ENCODE measurements around the gene HOXA4.

The HOXA4 gene

GRCh38 chr7:27113991-27114769, 16.4 kb downstream of the HOXA4 start:
- FAIRE-seq (no peak), DNase-seq (ENCODE audit: insufficient read length, low spot score) (no peak)
- no peak for TF ChIP-seq CTCF (IDR thresholded peaks at IDR 0.05; ENCODE audit: insufficient read depth, missing control alignments)

GRCh38 chr7:27112955-27113949, 17.3 kb downstream of the HOXA4 start:
- no peak for FAIRE-seq
- DNase-seq (ENCODE audit: insufficient read length, low spot score), result no peak
- no peak for TF ChIP-seq CTCF (IDR thresholded peaks at IDR 0.05; ENCODE audit: insufficient read depth, missing control alignments)

- no peak for TF ChIP-seq CTCF (IDR thresholded peaks at IDR 0.05; ENCODE audit: insufficient read depth, missing control alignments)
- FAIRE-seq, result no peak
- DNase-seq (ENCODE audit: insufficient read length, low spot score), result no peak
These were observed 18.2 kb downstream of the HOXA4 start for GRCh38 chr7:27112361-27112760.

- no peak for TF ChIP-seq CTCF (IDR thresholded peaks at IDR 0.05; ENCODE audit: insufficient read depth, missing control alignments)
- no peak for FAIRE-seq
- DNase-seq (ENCODE audit: insufficient read length, low spot score), result no peak
These were observed 18.7 kb downstream of the HOXA4 start for GRCh38 chr7:27111751-27112277.

- no peak for TF ChIP-seq CTCF (IDR thresholded peaks at IDR 0.05; ENCODE audit: insufficient read depth, missing control alignments)
- FAIRE-seq, result no peak
- no peak for DNase-seq (ENCODE audit: insufficient read length, low spot score)
These were observed 19.4 kb downstream of the HOXA4 start for GRCh38 chr7:27111042-27111750.

GRCh38 chr7:27110186-27111031, 20.1 kb downstream of the HOXA4 start:
- FAIRE-seq (no peak), DNase-seq (ENCODE audit: insufficient read length, low spot score) (no peak)
- TF ChIP-seq CTCF (IDR thresholded peaks at IDR 0.05; ENCODE audit: insufficient read depth, missing control alignments), result no peak

All from D721Med (cell line).